B cell (primary cell): ENCODE results near the gene FEM1B. TPM values are rescaled to one million over a fixed set of nuclear protein-coding genes. Genes with fewer than 3 reads are reported as not detected.

ENCODE experiments used
- ATAC-seq: fragments of 200-7000 bp; cut with Tn5 transposase; one replicate; pipeline ENCODE4 v1.10.0; 2021; ENCODE audit warnings: low read depth, mild to moderate bottlenecking, moderate number of reproducible peaks, moderate library complexity
- CTCF ChIA-PET: fragments of 350-600 bp; sonication (Branson Sonifier 250); formaldehyde crosslinking; loops from one replicate; lab custom pipeline; 2021; ENCODE audit warnings: antibody characterized with exemption, inconsistent platforms; lab: Charles Lee
- POLR2A ChIA-PET: fragments of 350-600 bp; sonication (Branson Sonifier 250); formaldehyde crosslinking; loops from one replicate; lab custom pipeline; 2021; ENCODE audit warnings: antibody characterized with exemption; lab: Charles Lee
- DNase-seq: peaks from one replicate; pipeline ENCODE4 v3.0.0; 2013
- H2AFZ ChIP-seq: 2 replicates; pipeline ENCODE4 v1.6.1; 2012; ENCODE audit warnings: mild to moderate bottlenecking, low read depth, low read length; ENCODE audit not compliant: insufficient read depth, poor library complexity, severe bottlenecking
- H3K27ac ChIP-seq, 2 donors: 1 replicate in 1 of 2; 2 replicates in 1 of 2; pipeline ENCODE4 v1.5.1; 2012 to 2013; ENCODE audit warnings: low read length in 2 of 2, mild to moderate bottlenecking in 2 of 2, moderate library complexity in 1 of 2
- H3K27me3 ChIP-seq, 4 experiments: fragments of 200-600 bp in 1 of 4; sonication (generic) in 1 of 4; replicated peaks in 1 of 4; 1 replicate in 2 of 4; 2 replicates in 2 of 4; pipeline versions ENCODE4 v1.6.1 to v1.7.0; 2013 to 2016; ENCODE audit warnings: low read length in 3 of 4, mild to moderate bottlenecking in 2 of 4, mixed read lengths in 1 of 4, moderate library complexity in 1 of 4; ENCODE audit not compliant: insufficient read depth in 4 of 4, control insufficient read depth in 3 of 4; ENCODE audit errors: control extremely low read depth in 1 of 4
- H3K36me3 ChIP-seq, 2 experiments: replicated peaks in 1 of 2; 1 replicate in 1 of 2; 2 replicates in 1 of 2; pipeline versions ENCODE4 v1.6.1 to v1.7.1; 2013; ENCODE audit warnings: low read length in 1 of 2; ENCODE audit not compliant: insufficient read depth in 2 of 2, control insufficient read depth in 1 of 2; ENCODE audit errors: control extremely low read depth in 1 of 2, extremely low read depth in 1 of 2
- H3K4me1 ChIP-seq, 2 donors: fragments of 200-600 bp in 1 of 2; sonication (generic) in 1 of 2; 1 replicate in 1 of 2; 2 replicates in 1 of 2; pipeline versions ENCODE4 v1.5.1 to v1.6.1; 2013 to 2017; ENCODE audit warnings: low read length in 2 of 2; ENCODE audit not compliant: control insufficient read depth in 2 of 2, insufficient read depth in 2 of 2
- H3K4me2 ChIP-seq: replicated peaks from 2 replicates; pipeline ENCODE3; 2012; ENCODE audit warnings: mild to moderate bottlenecking, low read depth, low read length; ENCODE audit not compliant: poor library complexity, severe bottlenecking
- H3K4me3 ChIP-seq, 5 experiments: fragments of 200-600 bp in 1 of 5; sonication (generic) in 1 of 5; 1 replicate in 3 of 5; 2 replicates in 2 of 5; pipeline versions ENCODE4 v1.5.1 to v1.7.0; 2011 to 2016; ENCODE audit warnings: low read length in 4 of 5, mild to moderate bottlenecking in 4 of 5, low read depth in 2 of 5, control low read depth in 1 of 5, moderate library complexity in 1 of 5; ENCODE audit not compliant: insufficient read depth in 1 of 5; ENCODE audit errors: control extremely low read depth in 1 of 5, extremely low read depth in 1 of 5
- H3K79me2 ChIP-seq: fragments of 200-600 bp; sonication (generic); one replicate; pipeline ENCODE4 v1.6.0; 2016; ENCODE audit warnings: low read length; ENCODE audit not compliant: control insufficient read depth, insufficient read depth
- H3K9ac ChIP-seq: fragments of 200-600 bp; sonication (generic); 2 replicates; pipeline ENCODE4 v1.6.1; 2017; ENCODE audit warnings: mild to moderate bottlenecking, low read length, moderate library complexity
- H3K9me3 ChIP-seq, 3 donors: one replicate each; pipeline versions ENCODE4 v1.6.1 to v1.7.1; 2013; ENCODE audit warnings: low read length in 2 of 3; ENCODE audit not compliant: control insufficient read depth in 2 of 3, insufficient read depth in 1 of 3; ENCODE audit errors: control extremely low read depth in 1 of 3
- H4K20me1 ChIP-seq: 2 replicates; pipeline ENCODE4 v1.6.0; 2012; ENCODE audit warnings: mild to moderate bottlenecking, low read length; ENCODE audit not compliant: insufficient read depth, control insufficient read depth, poor library complexity, severe bottlenecking
- H3K27ac Mint-ChIP-seq: one replicate; pipeline ENCODE4 v1.8.0; 2021; ENCODE audit warnings: mixed read lengths
- H3K27me3 Mint-ChIP-seq: one replicate; pipeline ENCODE4 v1.8.0; 2021; ENCODE audit warnings: mixed read lengths
- H3K4me1 Mint-ChIP-seq: one replicate; pipeline ENCODE4 v1.8.0; 2021; ENCODE audit warnings: mixed read lengths
- H3K4me3 Mint-ChIP-seq: one replicate; pipeline ENCODE4 v1.8.0; 2021; ENCODE audit warnings: mixed read lengths
- H3K9me3 Mint-ChIP-seq: one replicate; pipeline ENCODE4 v1.8.0; 2022; ENCODE audit warnings: mixed read lengths; ENCODE audit not compliant: insufficient read depth
- EZH2 ChIP-seq: IDR thresholded peaks from 2 replicates; pipeline ENCODE4 v1.6.1; 2012; ENCODE audit warnings: borderline replicate concordance, low read depth, mild to moderate bottlenecking, moderate library complexity, low read length; ENCODE audit not compliant: insufficient read depth, poor library complexity, severe bottlenecking
- WGBS: methylation state at CpG from one replicate; pipeline ENCODE4 v1.1.5; 2013; ENCODE audit warnings: missing lambda C conversion rate; ENCODE audit not compliant: insufficient coverage; 5-methylcytosine and 5-hydroxymethylcytosine counted together
- intact Hi-C: fragments of 100-400 bp; cut with micrococcal nuclease; formaldehyde crosslinking; loops from one replicate; pipeline ENCODE4 v1.10.0; 2022
- polyA plus RNA-seq: library from polyadenylated mRNA; depleted of rRNA; stranded (reverse); fragments of >200 nt; gene quantifications from 2 replicates; pipeline ENCODE4 v1.2.3, GENCODE V29; 2012
- total RNA-seq, 2 donors: library from RNA; stranded (reverse); fragments of 120-200 nt in 1 of 2; gene quantifications; 1 replicate in 1 of 2; 2 replicates in 1 of 2; pipeline versions ENCODE4 v1.2.3 to v1.2.4, GENCODE V29; 2013 to 2022
- TF ChIP-seq, protein P1 (sequence below): fragments of 200-600 bp; IDR thresholded peaks from one replicate; pipeline ENCODE4 v1.8.0; 2022; ENCODE audit warnings: antibody characterized with exemption, mild to moderate bottlenecking

Gene FEM1B
- total and polyA plus RNA-seq, 2 donors (not counting 1 experiment from before 2014, with no cell fraction given): 13.8 to 52.4 TPM

DNA sequence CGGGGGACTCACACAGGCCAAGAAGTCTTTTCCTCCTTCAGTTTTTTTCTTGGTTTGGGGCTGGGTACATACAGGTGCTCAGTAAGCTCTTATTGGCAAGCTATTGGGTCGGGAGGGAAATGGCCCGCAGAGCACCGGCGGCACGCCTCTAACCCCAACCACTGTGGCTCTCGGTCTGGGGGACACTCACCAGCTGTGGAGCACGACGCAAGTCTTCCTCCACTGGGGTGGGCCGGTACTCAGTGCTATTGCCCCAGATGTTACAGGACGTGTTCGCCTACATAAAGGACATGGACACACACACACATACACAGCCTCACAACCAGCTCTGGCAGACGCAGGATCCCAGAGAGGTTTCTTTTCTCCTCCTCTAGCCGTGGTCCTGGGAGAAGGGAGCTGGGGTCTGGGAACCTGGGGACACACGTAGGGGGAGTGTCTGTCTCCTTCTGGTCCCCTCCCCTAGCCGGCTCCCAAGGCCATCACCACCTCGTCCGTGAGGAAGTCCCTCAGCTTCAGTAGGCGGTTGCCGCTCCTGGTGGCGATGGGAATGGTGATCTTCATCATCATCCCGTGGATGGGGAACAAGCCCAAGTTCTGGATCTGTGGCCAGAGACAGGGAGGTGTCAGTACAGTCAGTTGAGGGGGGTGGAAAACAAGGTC is 33.4 kb downstream of the FEM1B start:
- 100% methylated on average over 1 of the region's 22 CpGs for WGBS
- ATAC-seq (no peak), DNase-seq (no peak)
- no peak for TF ChIP-seq EZH2
- TF ChIP-seq, protein P1, sequence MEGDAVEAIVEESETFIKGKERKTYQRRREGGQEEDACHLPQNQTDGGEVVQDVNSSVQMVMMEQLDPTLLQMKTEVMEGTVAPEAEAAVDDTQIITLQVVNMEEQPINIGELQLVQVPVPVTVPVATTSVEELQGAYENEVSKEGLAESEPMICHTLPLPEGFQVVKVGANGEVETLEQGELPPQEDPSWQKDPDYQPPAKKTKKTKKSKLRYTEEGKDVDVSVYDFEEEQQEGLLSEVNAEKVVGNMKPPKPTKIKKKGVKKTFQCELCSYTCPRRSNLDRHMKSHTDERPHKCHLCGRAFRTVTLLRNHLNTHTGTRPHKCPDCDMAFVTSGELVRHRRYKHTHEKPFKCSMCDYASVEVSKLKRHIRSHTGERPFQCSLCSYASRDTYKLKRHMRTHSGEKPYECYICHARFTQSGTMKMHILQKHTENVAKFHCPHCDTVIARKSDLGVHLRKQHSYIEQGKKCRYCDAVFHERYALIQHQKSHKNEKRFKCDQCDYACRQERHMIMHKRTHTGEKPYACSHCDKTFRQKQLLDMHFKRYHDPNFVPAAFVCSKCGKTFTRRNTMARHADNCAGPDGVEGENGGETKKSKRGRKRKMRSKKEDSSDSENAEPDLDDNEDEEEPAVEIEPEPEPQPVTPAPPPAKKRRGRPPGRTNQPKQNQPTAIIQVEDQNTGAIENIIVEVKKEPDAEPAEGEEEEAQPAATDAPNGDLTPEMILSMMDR: no peak
- POLR2A ChIA-PET: no interaction called here
- Mint-ChIP-seq H3K4me3 (no peak overlapping the region), H3K27me3 (peaks cover 16% of the 10 kb centered on the region), H3K9me3 (no peaks in the 10 kb centered on the region), H3K4me1 (peaks cover 8% of the 10 kb centered on the region), H3K27ac (no peak overlapping the region)
- Histone ChIP-seq H3K36me3 (no peaks in the 10 kb centered on the region), H3K27me3 (no peaks in the 10 kb centered on the region), H3K27ac (no peak overlapping the region), H3K4me3 (no peak overlapping the region), H3K79me2 (no peaks in the 10 kb centered on the region), H3K4me2 (no peak overlapping the region), H4K20me1 (no peaks in the 10 kb centered on the region), H2AFZ (no peak overlapping the region), H3K9ac (no peak overlapping the region), H3K4me1 (peaks cover 5 to 6% of the 10 kb centered on the region in 2 donors), H3K9me3 (no peaks in the 10 kb centered on the region)
- intact Hi-C loops: no loop called here
- CTCF ChIA-PET: interaction anchor here (0.6 to 2.2 kb wide), 2 partner anchors 58 to 559 kb away, joined by 3 to 6 read pairs; no protein-coding TSS in a partner anchor

DNA sequence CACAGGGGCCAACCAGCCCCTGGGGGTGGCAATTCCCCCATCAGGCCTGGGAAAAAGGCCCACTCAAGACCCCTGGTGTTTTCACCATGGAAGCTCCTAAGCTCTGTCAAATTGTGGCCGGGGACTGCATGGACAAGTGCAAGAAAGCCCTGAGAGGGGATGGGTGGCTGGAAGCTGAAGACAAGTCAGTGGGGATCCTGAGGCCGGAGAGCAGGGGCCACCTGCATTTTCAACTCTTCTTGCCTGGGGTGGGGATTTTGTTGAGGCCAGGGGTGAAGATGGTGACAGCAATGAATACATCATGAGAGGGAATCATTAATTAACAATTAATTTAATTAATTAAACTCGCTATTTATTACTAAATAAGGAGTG is 33.9 kb downstream of the FEM1B start:
- no peaks in the 10 kb centered on the region for H3K9me3 ChIP-seq
- H3K27ac ChIP-seq: no peak overlapping the region
- H3K9ac ChIP-seq: no peak overlapping the region
- WGBS: 100% methylated on average over 2 of the region's 3 CpGs
- ATAC-seq (no peak), DNase-seq (no peak)
- TF ChIP-seq EZH2: no peak
- TF ChIP-seq, protein P1: no peak
- no peak overlapping the region for H3K27ac Mint-ChIP-seq
- H3K27me3 Mint-ChIP-seq: peaks cover 12% of the 10 kb centered on the region
- H3K27me3 ChIP-seq: no peaks in the 10 kb centered on the region
- H4K20me1 ChIP-seq: no peaks in the 10 kb centered on the region
- H3K4me1 Mint-ChIP-seq: peaks cover 4% of the 10 kb centered on the region
- peaks cover 2 to 3% of the 10 kb centered on the region in 2 donors for H3K4me1 ChIP-seq
- H3K36me3 ChIP-seq: no peaks in the 10 kb centered on the region
- H3K79me2 ChIP-seq: no peaks in the 10 kb centered on the region
- intact Hi-C loops: no loop called here
- no peaks in the 10 kb centered on the region for H3K9me3 Mint-ChIP-seq
- H2AFZ ChIP-seq: no peak overlapping the region
- ChIA-PET POLR2A (no interaction called here), CTCF (interaction anchor here (2.2 kb wide), 1 partner anchor 58 kb away, joined by 6 read pairs; no protein-coding TSS in a partner anchor)
- H3K4me3 Mint-ChIP-seq: no peak overlapping the region
- no peak overlapping the region for H3K4me2 ChIP-seq
- no peak overlapping the region for H3K4me3 ChIP-seq
